Fibroblast of lung (primary cell): Measurements from ENCODE around the gene KIF26B. TPM values are rescaled to one million over a fixed set of nuclear protein-coding genes. Genes with fewer than 3 reads are reported as not detected.

Source experiments
- DNase-seq, 2 donors: peaks; one replicate each; pipeline versions ENCODE4 v3.0.0 to v3.0.0-alpha.2; 2010; ENCODE audit warnings: low read depth in 2 of 2
- H2AFZ ChIP-seq: 2 replicates; pipeline ENCODE4 v1.5.1; 2012; ENCODE audit warnings: low read length, control low read depth, inconsistent platforms
- H3K27ac ChIP-seq: 2 replicates; pipeline ENCODE4 v1.5.1; 2011; ENCODE audit warnings: low read length, control low read depth; ENCODE audit not compliant: insufficient read depth
- H3K27me3 ChIP-seq: 2 replicates; pipeline ENCODE4 v1.5.1; 2011; ENCODE audit warnings: mild to moderate bottlenecking, low read length; ENCODE audit not compliant: control insufficient read depth, insufficient read depth
- H3K36me3 ChIP-seq: 2 replicates; pipeline ENCODE4 v1.5.1; 2011; ENCODE audit warnings: low read length; ENCODE audit not compliant: control insufficient read depth, insufficient read depth
- H3K4me1 ChIP-seq: 2 replicates; pipeline ENCODE4 v1.5.1; 2011; ENCODE audit warnings: low read length; ENCODE audit not compliant: control insufficient read depth, insufficient read depth; ENCODE audit errors: extremely low read depth
- H3K4me2 ChIP-seq: 2 replicates; pipeline ENCODE4 v1.5.1; 2011; ENCODE audit warnings: low read length, control low read depth; ENCODE audit not compliant: insufficient read depth; ENCODE audit errors: extremely low read depth
- H3K4me3 ChIP-seq, 4 experiments: fragments of 200-600 bp in 1 of 4; sonication (generic) in 1 of 4; replicated peaks in 1 of 4; 2 replicates each; pipeline ENCODE4 v1.5.1; 2011 to 2016; ENCODE audit warnings: low read length in 4 of 4, low read depth in 3 of 4, mild to moderate bottlenecking in 3 of 4, control low read depth in 2 of 4, inconsistent platforms in 1 of 4, mixed read lengths in 1 of 4; ENCODE audit not compliant: insufficient read depth in 1 of 4; ENCODE audit errors: control extremely low read depth in 1 of 4
- H3K79me2 ChIP-seq: 2 replicates; pipeline ENCODE4 v1.5.1; 2012; ENCODE audit warnings: mild to moderate bottlenecking, low read length, inconsistent platforms; ENCODE audit not compliant: control insufficient read depth, insufficient read depth
- H3K9ac ChIP-seq: 2 replicates; pipeline ENCODE4 v1.5.1; 2011; ENCODE audit warnings: mild to moderate bottlenecking, low read length, control low read depth; ENCODE audit not compliant: insufficient read depth
- H3K9me3 ChIP-seq: 2 replicates; pipeline ENCODE4 v1.5.1; 2012; ENCODE audit warnings: low read depth, low read length; ENCODE audit not compliant: control insufficient read depth, insufficient read depth
- H4K20me1 ChIP-seq: 2 replicates; pipeline ENCODE4 v1.5.1; 2011; ENCODE audit warnings: low read length; ENCODE audit not compliant: control insufficient read depth, insufficient read depth; ENCODE audit errors: extremely low read depth
- CTCF ChIP-seq, 2 donors: IDR thresholded peaks in 1 of 2; conservative IDR thresholded peaks in 1 of 2; 1 replicate in 1 of 2; 2 replicates in 1 of 2; pipeline ENCODE4 v1.5.1; 2011 to 2012; ENCODE audit warnings: low read length in 2 of 2, control low read depth in 1 of 2, inconsistent platforms in 1 of 2, low read depth in 1 of 2, mild to moderate bottlenecking in 1 of 2
- EZH2 ChIP-seq: IDR thresholded peaks from 2 replicates; pipeline ENCODE4 v1.5.1; 2012; ENCODE audit warnings: low read length, control low read depth, mild to moderate bottlenecking; ENCODE audit errors: missing control alignments
- polyA plus RNA-seq, 2 donors: library from polyadenylated mRNA; depleted of rRNA in 1 of 2; stranded (reverse) in 1 of 2; unstranded in 1 of 2; fragments of >200 nt; gene quantifications; 2 replicates each; pipeline ENCODE4 v1.2.1, GENCODE V29; 2011 to 2012; ENCODE audit warnings: missing spikeins in 1 of 2
- total RNA-seq: library from RNA; depleted of rRNA; stranded (reverse); fragments of >200 nt; gene quantifications from 2 replicates; pipeline ENCODE4 v1.2.1, GENCODE V29; 2014

KIF26B gene
- total and polyA plus RNA-seq, 2 donors (not counting 1 experiment from before 2014, with no cell fraction given): 5.3 to 6.1 TPM

- Histone ChIP-seq H3K27me3 (no peaks in the 10 kb centered on the region), H3K4me3 (no peak overlapping the region), H3K4me2 (no peak overlapping the region), H4K20me1 (no peaks in the 10 kb centered on the region), H3K27ac (no peak overlapping the region), H3K9me3 (no peaks in the 10 kb centered on the region), H3K9ac (no peak overlapping the region), H3K79me2 (no peaks in the 10 kb centered on the region), H3K4me1 (no peaks in the 10 kb centered on the region), H3K36me3 (no peaks in the 10 kb centered on the region), H2AFZ (no peak overlapping the region)
- no peak for TF ChIP-seq EZH2
- no peak for TF ChIP-seq CTCF (conservative IDR thresholded peaks at IDR 0.05 in 1 of 2, IDR thresholded peaks at IDR 0.05 in 1 of 2; ENCODE audit: low read depth in 1 of 2, low read length in 2 of 2)
- DNase-seq: no peak
Measured at GRCh38 chr1:245592189-245592460, 437.3 kb downstream of the KIF26B start.

- H3K4me3 ChIP-seq: peak overlapping the region in 1 of 4 experiments; percentile 1
- H3K27me3 ChIP-seq: no peaks in the 10 kb centered on the region
- H4K20me1 ChIP-seq: no peaks in the 10 kb centered on the region
- peak overlapping the region; percentile 11 for H3K4me2 ChIP-seq
- no peak overlapping the region for H2AFZ ChIP-seq
- H3K36me3 ChIP-seq: no peaks in the 10 kb centered on the region
- TF ChIP-seq CTCF (conservative IDR thresholded peaks at IDR 0.05 in 1 of 2, IDR thresholded peaks at IDR 0.05 in 1 of 2; ENCODE audit: low read depth in 1 of 2, low read length in 2 of 2): no peak
- TF ChIP-seq EZH2: no peak
- H3K4me1 ChIP-seq: peaks cover 13% of the 10 kb centered on the region
- peak overlapping the region; percentile 33 for H3K9ac ChIP-seq
- peak; percentile 36 to 62 for DNase-seq
- H3K27ac ChIP-seq: peak overlapping the region; percentile 56
- no peaks in the 10 kb centered on the region for H3K79me2 ChIP-seq
- no peaks in the 10 kb centered on the region for H3K9me3 ChIP-seq
Measured at GRCh38 chr1:245598524-245599305, 443.9 kb downstream of the KIF26B start.

- Histone ChIP-seq H3K9ac (no peak overlapping the region), H3K79me2 (no peaks in the 10 kb centered on the region), H3K4me3 (no peak overlapping the region), H3K4me2 (peak overlapping the region; percentile 11), H2AFZ (no peak overlapping the region), H3K27me3 (no peaks in the 10 kb centered on the region), H3K9me3 (no peaks in the 10 kb centered on the region), H3K4me1 (peaks cover 13% of the 10 kb centered on the region), H3K27ac (peak overlapping the region; percentile 59), H4K20me1 (no peaks in the 10 kb centered on the region), H3K36me3 (no peaks in the 10 kb centered on the region)
- no peak for TF ChIP-seq EZH2
- TF ChIP-seq CTCF (conservative IDR thresholded peaks at IDR 0.05 in 1 of 2, IDR thresholded peaks at IDR 0.05 in 1 of 2; ENCODE audit: low read depth in 1 of 2, low read length in 2 of 2): no peak
- DNase-seq: peak; percentile 95 to 99
Measured at GRCh38 chr1:245599371-245600174, 444.8 kb downstream of the KIF26B start.
